ENCODE data around the gene HDDC2. TPM values are rescaled to one million over a fixed set of nuclear protein-coding genes. Genes with fewer than 3 reads are reported as not detected.

The HDDC2 gene
- total and polyA plus RNA-seq, 2 donors from 2014 or later, result 69.8 to 161 TPM

GRCh38 chr6:125299257-125299656 lies 2.5 kb downstream of the HDDC2 start:
- FAIRE-seq (no peak), DNase-seq (no peak)
- Histone ChIP-seq H3K9me3 (ENCODE audit: control insufficient read depth in 2 of 3, insufficient read depth in 1 of 3, low read length in 3 of 3) (no peaks in the 10 kb centered on the region), H3K4me3 (ENCODE audit: low read length in 3 of 3) (no peak overlapping the region), H3K9ac (ENCODE audit: low read length in 3 of 3) (no peak overlapping the region), H3K4me1 (ENCODE audit: control insufficient read depth in 2 of 3, insufficient read depth in 2 of 3, low read depth in 1 of 3, low read length in 3 of 3) (peaks cover 0 to 2% (median 0%) of the 10 kb centered on the region in 3 donors), H3K27me3 (ENCODE audit: control insufficient read depth, insufficient read depth, low read length) (no peaks in the 10 kb centered on the region), H3K27ac (ENCODE audit: low read depth in 2 of 2, low read length in 2 of 2) (no peak overlapping the region), H3K36me3 (ENCODE audit: control insufficient read depth in 2 of 3, insufficient read depth in 3 of 3, low read length in 3 of 3) (peaks cover 7 to 29% (median 9%) of the 10 kb centered on the region in 3 donors)
- intact Hi-C loops (cut with DNase I), result no loop called here
- TF ChIP-seq CTCF (IDR thresholded peaks at IDR 0.05; ENCODE audit: borderline replicate concordance, extremely low read depth, insufficient read depth), result no peak

- intact Hi-C loops (cut with DNase I), result no loop called here
- Histone ChIP-seq H3K36me3 (ENCODE audit: control insufficient read depth in 2 of 3, insufficient read depth in 3 of 3, low read length in 3 of 3) (peaks cover 9 to 35% (median 12%) of the 10 kb centered on the region in 3 donors), H3K9ac (ENCODE audit: low read length in 3 of 3) (no peak overlapping the region), H3K27me3 (ENCODE audit: control insufficient read depth, insufficient read depth, low read length) (no peaks in the 10 kb centered on the region), H3K4me1 (ENCODE audit: control insufficient read depth in 2 of 3, insufficient read depth in 2 of 3, low read depth in 1 of 3, low read length in 3 of 3) (peaks cover 0 to 2% (median 0%) of the 10 kb centered on the region in 3 donors), H3K27ac (ENCODE audit: low read depth in 2 of 2, low read length in 2 of 2) (no peak overlapping the region), H3K4me3 (ENCODE audit: low read length in 3 of 3) (no peak overlapping the region), H3K9me3 (ENCODE audit: control insufficient read depth in 2 of 3, insufficient read depth in 1 of 3, low read length in 3 of 3) (no peaks in the 10 kb centered on the region)
- DNase-seq (no peak), FAIRE-seq (no peak)
- no peak for TF ChIP-seq CTCF (IDR thresholded peaks at IDR 0.05; ENCODE audit: borderline replicate concordance, extremely low read depth, insufficient read depth)
Measured at GRCh38 chr6:125296471-125296870, 5.3 kb downstream of the HDDC2 start.

DNA sequence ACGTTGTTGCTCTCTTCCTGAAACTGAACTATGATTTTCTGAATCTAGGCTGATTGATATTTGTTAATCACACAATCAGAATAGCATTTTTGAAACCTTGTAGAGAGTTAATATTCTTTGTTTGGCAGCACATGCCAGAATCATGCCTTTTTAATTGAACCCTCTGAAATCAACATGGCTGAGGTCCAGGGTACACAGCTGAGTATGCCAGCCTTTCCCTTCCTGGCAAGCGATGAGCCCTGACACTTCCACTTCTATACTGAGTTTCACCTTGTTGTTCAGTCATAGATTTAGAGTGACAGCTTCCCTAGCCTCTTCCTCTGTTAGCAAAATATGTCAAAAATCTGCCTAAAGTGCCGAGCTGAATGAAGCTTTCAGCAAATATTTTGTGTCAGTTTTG lies 6.8 kb downstream of the HDDC2 start:
- Histone ChIP-seq H3K27me3 (ENCODE audit: control insufficient read depth, insufficient read depth, low read length) (no peaks in the 10 kb centered on the region), H3K27ac (ENCODE audit: low read depth in 2 of 2, low read length in 2 of 2) (no peak overlapping the region), H3K4me3 (ENCODE audit: low read length in 3 of 3) (no peak overlapping the region), H3K9ac (ENCODE audit: low read length in 3 of 3) (no peak overlapping the region), H3K9me3 (ENCODE audit: control insufficient read depth in 2 of 3, insufficient read depth in 1 of 3, low read length in 3 of 3) (no peaks in the 10 kb centered on the region), H3K4me1 (ENCODE audit: control insufficient read depth in 2 of 3, insufficient read depth in 2 of 3, low read depth in 1 of 3, low read length in 3 of 3) (peaks cover 0 to 2% (median 0%) of the 10 kb centered on the region in 3 donors), H3K36me3 (ENCODE audit: control insufficient read depth in 2 of 3, insufficient read depth in 3 of 3, low read length in 3 of 3) (peaks cover 11 to 39% (median 12%) of the 10 kb centered on the region in 3 donors)
- FAIRE-seq (no peak), DNase-seq (no peak)
- TF ChIP-seq CTCF (IDR thresholded peaks at IDR 0.05; ENCODE audit: borderline replicate concordance, extremely low read depth, insufficient read depth), result no peak
- intact Hi-C loops (cut with DNase I), result no loop called here

DNA sequence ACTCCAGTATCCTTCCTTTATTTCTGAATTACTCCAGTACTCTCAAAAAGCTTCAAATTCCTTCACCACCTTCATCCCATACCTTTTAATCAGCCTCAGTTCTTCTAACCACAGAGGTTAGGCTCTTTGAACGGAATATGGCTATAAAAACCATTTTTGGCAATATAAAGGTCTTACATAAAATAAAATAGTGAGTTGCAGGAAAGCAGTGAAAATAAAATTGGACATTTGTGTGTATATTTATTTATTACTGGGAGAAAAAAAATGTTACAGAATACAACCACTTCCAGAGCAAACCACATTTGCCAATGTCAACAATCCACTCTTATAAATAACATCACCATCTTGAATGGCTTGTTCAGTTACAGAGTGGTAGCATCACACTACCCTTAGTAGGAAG lies 7.7 kb downstream of the HDDC2 start:
- DNase-seq (no peak), FAIRE-seq (no peak)
- intact Hi-C loops (cut with DNase I), result no loop called here
- TF ChIP-seq CTCF (IDR thresholded peaks at IDR 0.05; ENCODE audit: borderline replicate concordance, extremely low read depth, insufficient read depth), result no peak
- H3K27me3 ChIP-seq (ENCODE audit: control insufficient read depth, insufficient read depth, low read length), result no peaks in the 10 kb centered on the region
- no peak overlapping the region for H3K27ac ChIP-seq (ENCODE audit: low read depth in 2 of 2, low read length in 2 of 2)
- no peaks in the 10 kb centered on the region for H3K9me3 ChIP-seq (ENCODE audit: control insufficient read depth in 2 of 3, insufficient read depth in 1 of 3, low read length in 3 of 3)
- no peak overlapping the region for H3K4me3 ChIP-seq (ENCODE audit: low read length in 3 of 3)
- peaks cover 7 to 30% (median 11%) of the 10 kb centered on the region in 3 donors for H3K36me3 ChIP-seq (ENCODE audit: control insufficient read depth in 2 of 3, insufficient read depth in 3 of 3, low read length in 3 of 3)
- no peak overlapping the region for H3K9ac ChIP-seq (ENCODE audit: low read length in 3 of 3)
- H3K4me1 ChIP-seq (ENCODE audit: control insufficient read depth in 2 of 3, insufficient read depth in 2 of 3, low read depth in 1 of 3, low read length in 3 of 3), result no peaks in the 10 kb centered on the region

All from kidney (tissue), 14 donors.